Measurements from ENCODE around the gene PRDX1.
A peak's percentile ranks its signal among the peaks of the same experiment; 100 is the strongest.

The PRDX1 gene

GRCh38 chr1:45521413-45522323, at the start of gene PRDX1:
Gene PRDX1 (minus strand): TSS chr1:45521884. CDS start chr1:45519043, 2,841 bp downstream.
- peak; percentile 98 for DNase-seq

GRCh38 chr1:45570631-45571030, 48.9 kb upstream of the PRDX1 start:
- DNase-seq = no peak

- peak; percentile 64 to 65 for DNase-seq
These were observed 48.4 kb upstream of the PRDX1 start for GRCh38 chr1:45569962-45570581.

- DNase-seq = no peak
These were observed 47.9 kb upstream of the PRDX1 start for GRCh38 chr1:45569571-45569961.

GRCh38 chr1:45568421-45568820, 46.7 kb upstream of the PRDX1 start:
- DNase-seq = no peak

GRCh38 chr1:45567911-45568310, 46.2 kb upstream of the PRDX1 start:
- DNase-seq = no peak

- DNase-seq = no peak
These were observed 45.0 kb upstream of the PRDX1 start for GRCh38 chr1:45566722-45567121.

GRCh38 chr1:45563843-45564242, 42.2 kb upstream of the PRDX1 start:
- DNase-seq = no peak

GRCh38 chr1:45557422-45557944, 35.8 kb upstream of the PRDX1 start:
- no peak for DNase-seq

- DNase-seq = no peak
These were observed 32.5 kb upstream of the PRDX1 start for GRCh38 chr1:45554198-45554597.

GRCh38 chr1:45552331-45552730, 30.6 kb upstream of the PRDX1 start:
- DNase-seq = no peak

GRCh38 chr1:45551684-45552083, 30.0 kb upstream of the PRDX1 start:
- no peak for DNase-seq

- peak; percentile 83 to 85 for DNase-seq
These were observed 29.0 kb upstream of the PRDX1 start, which contains the start of gene AKR1A1 for GRCh38 chr1:45550401-45551351. Gene AKR1A1 (plus strand): TSS chr1:45550826. CDS start chr1:45561795, 10,969 bp downstream.

- no peak for DNase-seq
These were observed 24.0 kb upstream of the PRDX1 start for GRCh38 chr1:45545553-45546310.

GRCh38 chr1:45545019-45545493, 23.4 kb upstream of the PRDX1 start:
- no peak for DNase-seq

- no peak for DNase-seq
These were observed 22.8 kb upstream of the PRDX1 start for GRCh38 chr1:45544530-45544929.

- DNase-seq = peak; percentile 73 to 77
These were observed 22.1 kb upstream of the PRDX1 start for GRCh38 chr1:45543581-45544417.

- DNase-seq = no peak
These were observed 20.9 kb upstream of the PRDX1 start for GRCh38 chr1:45542591-45542990.

GRCh38 chr1:45541193-45541592, 19.5 kb upstream of the PRDX1 start:
- no peak for DNase-seq

- DNase-seq = no peak
These were observed 15.2 kb upstream of the PRDX1 start for GRCh38 chr1:45536886-45537285.
